T-cell (primary cell): ENCODE results near the gene DGKD. TPM values are rescaled to one million over a fixed set of nuclear protein-coding genes. Genes with fewer than 3 reads are reported as not detected.

Experiments
- ATAC-seq, 4 experiments: fragments of 200-7000 bp in 3 of 4; fragments of 150-1000 bp in 1 of 4; cut with Tn5 transposase; replicated peaks in 1 of 4; 1 replicate in 3 of 4; 2 replicates in 1 of 4; pipeline ENCODE4 v1.10.0; 2021; ENCODE audit warnings: moderate library complexity in 3 of 4, mild to moderate bottlenecking in 2 of 4, moderate number of reproducible peaks in 1 of 4
- CTCF ChIA-PET, 2 donors: fragments of 300-600 bp; sonication (Branson Sonifier 250); formaldehyde crosslinking; loops; one replicate each; lab custom pipeline; 2022; ENCODE audit warnings: antibody characterized with exemption in 2 of 2; lab: Charles Lee
- POLR2A ChIA-PET, 2 donors: fragments of 300-600 bp; sonication (Branson Sonifier 250); formaldehyde crosslinking; loops; one replicate each; lab custom pipeline; 2022; ENCODE audit warnings: antibody characterized with exemption in 2 of 2; lab: Charles Lee
- DNase-seq, 35 experiments: peaks; one replicate each; pipeline versions ENCODE4 v3.0.0 to v3.0.0-alpha.2; 2013 to 2023
- H3K27ac ChIP-seq: one replicate; pipeline ENCODE4 v1.5.1; 2013; ENCODE audit warnings: low read length
- H3K27me3 ChIP-seq, 2 experiments: replicated peaks in 1 of 2; 1 replicate in 1 of 2; 2 replicates in 1 of 2; pipeline versions ENCODE4 v1.6.1 to v1.7.0; 2013; ENCODE audit warnings: low read length in 1 of 2, mixed read lengths in 1 of 2; ENCODE audit not compliant: control insufficient read depth in 2 of 2, insufficient read depth in 2 of 2; ENCODE audit errors: extremely low read depth in 1 of 2
- H3K36me3 ChIP-seq, 2 donors: 1 replicate in 1 of 2; 2 replicates in 1 of 2; pipeline versions ENCODE4 v1.6.1 to v1.7.0; 2013; ENCODE audit warnings: low read length in 1 of 2; ENCODE audit not compliant: control insufficient read depth in 2 of 2, insufficient read depth in 1 of 2; ENCODE audit errors: extremely low read depth in 1 of 2
- H3K4me1 ChIP-seq, 2 experiments: 1 replicate in 1 of 2; 2 replicates in 1 of 2; pipeline versions ENCODE4 v1.6.1 to v1.7.0; 2013; ENCODE audit warnings: low read length in 2 of 2, mixed read lengths in 1 of 2; ENCODE audit not compliant: insufficient read depth in 2 of 2, control insufficient read depth in 1 of 2; ENCODE audit errors: extremely low read depth in 1 of 2
- H3K4me3 ChIP-seq, 2 donors: 1 replicate in 1 of 2; 2 replicates in 1 of 2; pipeline versions ENCODE4 v1.5.1 to v1.7.0; 2013; ENCODE audit warnings: mild to moderate bottlenecking in 2 of 2, low read length in 1 of 2, moderate library complexity in 1 of 2; ENCODE audit not compliant: control insufficient read depth in 1 of 2; ENCODE audit errors: extremely low read depth in 1 of 2
- H3K9me3 ChIP-seq: 2 replicates; pipeline ENCODE4 v1.7.0; 2013
- H3K27ac Mint-ChIP-seq, 2 donors: one replicate each; pipeline ENCODE4 v1.8.0; 2020 to 2021; ENCODE audit warnings: mild to moderate bottlenecking in 2 of 2, mixed read lengths in 2 of 2
- H3K27me3 Mint-ChIP-seq, 2 donors: one replicate each; pipeline ENCODE4 v1.8.0; 2021 to 2022; ENCODE audit warnings: mixed read lengths in 2 of 2
- H3K36me3 Mint-ChIP-seq: one replicate; pipeline ENCODE4 v1.8.0; 2021; ENCODE audit warnings: mixed read lengths
- H3K4me1 Mint-ChIP-seq, 3 donors: one replicate each; pipeline ENCODE4 v1.8.0; 2020 to 2022; ENCODE audit warnings: mixed read lengths in 3 of 3, mild to moderate bottlenecking in 1 of 3
- H3K4me3 Mint-ChIP-seq, 3 donors: one replicate each; pipeline ENCODE4 v1.8.0; 2020 to 2022; ENCODE audit warnings: mild to moderate bottlenecking in 3 of 3, mixed read lengths in 3 of 3, moderate library complexity in 3 of 3
- H3K9me3 Mint-ChIP-seq, 3 donors: one replicate each; pipeline ENCODE4 v1.8.0; 2020 to 2022; ENCODE audit warnings: mixed read lengths in 3 of 3
- WGBS: methylation state at CpG from one replicate; pipeline ENCODE4 v1.1.5; 2013; ENCODE audit warnings: missing lambda C conversion rate; ENCODE audit not compliant: insufficient coverage; 5-methylcytosine and 5-hydroxymethylcytosine counted together
- total RNA-seq, 35 experiments: library from RNA in 6 of 35; stranded (reverse) in 6 of 35; fragments of 120-200 nt in 1 of 35; gene quantifications; one replicate each; pipeline versions ENCODE4 v1.2.1 to v1.2.4 and lab custom pipeline; 2013 to 2026

DGKD gene
- total RNA-seq, 5 donors from 2014 or later (not counting 1 experiment from before 2014, with no cell fraction given) = 143 to 254 (median 163) TPM

- no peaks in the 10 kb centered on the region for H3K27me3 Mint-ChIP-seq
- DNase-seq = no peak
- no peak for ATAC-seq
- H3K27me3 ChIP-seq = no peaks in the 10 kb centered on the region
- no peak overlapping the region for H3K4me3 Mint-ChIP-seq
- H3K36me3 ChIP-seq = peaks cover 4 to 47% of the 10 kb centered on the region in 2 donors
- H3K4me1 ChIP-seq = no peaks in the 10 kb centered on the region
- peaks cover 56% of the 10 kb centered on the region for H3K36me3 Mint-ChIP-seq
- no peaks in the 10 kb centered on the region for H3K9me3 ChIP-seq
- over 99% methylated on average over 8 of the region's 10 CpGs for WGBS
- H3K4me3 ChIP-seq = no peak overlapping the region
- H3K27ac Mint-ChIP-seq = no peak overlapping the region
- H3K27ac ChIP-seq = no peak overlapping the region
- ChIA-PET POLR2A (interaction anchor here in 1 of 2 donors (0.8 kb wide), 1 partner anchor 648 kb away, joined by 8 read pairs; no protein-coding TSS in a partner anchor), CTCF (no interaction called here)
- no peaks in the 10 kb centered on the region for H3K4me1 Mint-ChIP-seq
- H3K9me3 Mint-ChIP-seq = no peaks in the 10 kb centered on the region
These were observed 134.8 kb downstream of the DGKD start for GRCh38 chr2:233489143-233489542.

- Histone ChIP-seq H3K36me3 (peaks cover 4 to 43% of the 10 kb centered on the region in 2 donors), H3K27ac (no peak overlapping the region), H3K4me3 (no peak overlapping the region), H3K9me3 (no peaks in the 10 kb centered on the region), H3K27me3 (no peaks in the 10 kb centered on the region), H3K4me1 (no peaks in the 10 kb centered on the region)
- ChIA-PET CTCF (interaction anchor here in 1 of 2 donors (0.7 kb wide), 1 partner anchor 45 kb away, joined by 3 read pairs; no protein-coding TSS in a partner anchor), POLR2A (interaction anchor here (0.7 to 0.8 kb wide), 2 partner anchors 20 to 648 kb away, joined by 3 to 8 read pairs; no protein-coding TSS in a partner anchor)
- peaks cover 55% of the 10 kb centered on the region for H3K36me3 Mint-ChIP-seq
- no peak for DNase-seq
- no peak for ATAC-seq
- H3K27me3 Mint-ChIP-seq = no peaks in the 10 kb centered on the region
- 95% methylated on average over 4 of the region's 6 CpGs for whole genome bisulfite sequencing
- H3K27ac Mint-ChIP-seq = no peak overlapping the region
- no peaks in the 10 kb centered on the region for H3K9me3 Mint-ChIP-seq
- no peak overlapping the region for H3K4me3 Mint-ChIP-seq
- no peaks in the 10 kb centered on the region for H3K4me1 Mint-ChIP-seq
These were observed 135.4 kb downstream of the DGKD start for GRCh38 chr2:233489666-233490065.

- peaks cover 50% of the 10 kb centered on the region for H3K36me3 Mint-ChIP-seq
- no peaks in the 10 kb centered on the region for H3K9me3 Mint-ChIP-seq
- no peak overlapping the region for H3K4me3 Mint-ChIP-seq
- no peak for DNase-seq
- Histone ChIP-seq H3K9me3 (no peaks in the 10 kb centered on the region), H3K27ac (no peak overlapping the region), H3K4me1 (no peaks in the 10 kb centered on the region), H3K36me3 (peaks cover 2 to 40% of the 10 kb centered on the region in 2 donors), H3K4me3 (no peak overlapping the region), H3K27me3 (no peaks in the 10 kb centered on the region)
- no peaks in the 10 kb centered on the region for H3K4me1 Mint-ChIP-seq
- 100% methylated on average over 2 of the region's 7 CpGs for WGBS
- no peak for ATAC-seq
- POLR2A ChIA-PET = no interaction called here
- no peak overlapping the region for H3K27ac Mint-ChIP-seq
- CTCF ChIA-PET = no interaction called here
- H3K27me3 Mint-ChIP-seq = no peaks in the 10 kb centered on the region
These were observed 136.5 kb downstream of the DGKD start for GRCh38 chr2:233490831-233491230.

GRCh38 chr2:233491326-233491725, 137.0 kb downstream of the DGKD start:
- peaks cover 0 to 40% of the 10 kb centered on the region in 2 donors for H3K36me3 ChIP-seq
- ChIA-PET CTCF (no interaction called here), POLR2A (no interaction called here)
- H3K4me3 Mint-ChIP-seq = no peak overlapping the region
- ATAC-seq (no peak), DNase-seq (no peak)
- no peaks in the 10 kb centered on the region for H3K9me3 ChIP-seq
- no peaks in the 10 kb centered on the region for H3K9me3 Mint-ChIP-seq
- no peaks in the 10 kb centered on the region for H3K27me3 Mint-ChIP-seq
- H3K4me3 ChIP-seq = no peak overlapping the region
- WGBS = no CpG with 5 or more reads among the region's 3 CpGs
- no peak overlapping the region for H3K27ac Mint-ChIP-seq
- H3K27me3 ChIP-seq = no peaks in the 10 kb centered on the region
- peaks cover 49% of the 10 kb centered on the region for H3K36me3 Mint-ChIP-seq
- no peaks in the 10 kb centered on the region for H3K4me1 Mint-ChIP-seq
- no peaks in the 10 kb centered on the region for H3K4me1 ChIP-seq
- H3K27ac ChIP-seq = no peak overlapping the region

- no peak for ATAC-seq
- Histone ChIP-seq H3K4me1 (no peaks in the 10 kb centered on the region), H3K27ac (no peak overlapping the region), H3K4me3 (no peak overlapping the region), H3K36me3 (peaks cover 0 to 42% of the 10 kb centered on the region in 2 donors), H3K27me3 (no peaks in the 10 kb centered on the region), H3K9me3 (no peaks in the 10 kb centered on the region)
- Mint-ChIP-seq H3K36me3 (peaks cover 52% of the 10 kb centered on the region), H3K9me3 (no peaks in the 10 kb centered on the region), H3K4me1 (no peaks in the 10 kb centered on the region), H3K27ac (no peak overlapping the region), H3K4me3 (no peak overlapping the region), H3K27me3 (no peaks in the 10 kb centered on the region)
- WGBS = no CpG with 5 or more reads among the region's 4 CpGs
- CTCF ChIA-PET = no interaction called here
- POLR2A ChIA-PET = no interaction called here
- DNase-seq = no peak
These were observed 137.8 kb downstream of the DGKD start for GRCh38 chr2:233492078-233492477.

GRCh38 chr2:233492751-233493150, 138.5 kb downstream of the DGKD start:
- H3K27me3 ChIP-seq = no peaks in the 10 kb centered on the region
- Mint-ChIP-seq H3K9me3 (no peaks in the 10 kb centered on the region), H3K4me1 (no peaks in the 10 kb centered on the region), H3K27ac (no peak overlapping the region), H3K36me3 (peaks cover 54% of the 10 kb centered on the region), H3K4me3 (no peak overlapping the region), H3K27me3 (no peaks in the 10 kb centered on the region)
- no peak for ATAC-seq
- 94% methylated on average over 2 of the region's 4 CpGs for WGBS
- H3K4me3 ChIP-seq = no peak overlapping the region
- no peak overlapping the region for H3K27ac ChIP-seq
- peaks cover 0 to 46% of the 10 kb centered on the region in 2 donors for H3K36me3 ChIP-seq
- no peaks in the 10 kb centered on the region for H3K9me3 ChIP-seq
- no peaks in the 10 kb centered on the region for H3K4me1 ChIP-seq
- CTCF ChIA-PET = no interaction called here
- POLR2A ChIA-PET = no interaction called here
- DNase-seq = no peak
